HEK293 (cell line): Measurements from ENCODE around the gene FBXL4.

Experiments
- CTCF ChIA-PET: fragments of 350-600 bp; formaldehyde crosslinking; extraction: SDS; loops from one replicate; lab custom pipeline; 2021; ENCODE audit warnings: antibody characterized with exemption; lab: Yijun Ruan, JAX
- POLR2A ChIA-PET: fragments of 300-600 bp; formaldehyde crosslinking; extraction: SDS; loops from one replicate; lab custom pipeline; 2020; ENCODE audit warnings: antibody characterized with exemption, inconsistent platforms; lab: Yijun Ruan, JAX
- H3K27ac ChIP-seq: fragments of 200-500 bp; sonication (Bioruptor generic); 2 replicates; pipeline ENCODE4 v1.5.1; 2014; ENCODE audit warnings: low read depth, low read length, control low read depth, inconsistent platforms; ENCODE audit errors: extremely low read depth
- H3K36me3 ChIP-seq, 2 experiments: fragments of 200-500 bp in 1 of 2; sonication (Bioruptor generic) in 1 of 2; 1 replicate in 1 of 2; 2 replicates in 1 of 2; pipeline ENCODE4 v1.5.1; 2014 to 2017; ENCODE audit warnings: inconsistent platforms in 2 of 2, low read length in 2 of 2; ENCODE audit not compliant: control insufficient read depth in 2 of 2, insufficient read depth in 1 of 2
- H3K4me1 ChIP-seq: fragments of 200-500 bp; sonication (Bioruptor generic); 2 replicates; pipeline ENCODE4 v1.5.1; 2014; ENCODE audit warnings: mild to moderate bottlenecking, low read length, inconsistent platforms; ENCODE audit not compliant: control insufficient read depth, insufficient read depth
- H3K4me3 ChIP-seq: 2 replicates; pipeline ENCODE4 v1.5.1; 2011; ENCODE audit warnings: low read depth, mild to moderate bottlenecking, control low read depth, low read length, moderate library complexity
- H3K9me3 ChIP-seq: fragments of 200-500 bp; sonication (Bioruptor generic); 2 replicates; pipeline ENCODE4 v1.5.1; 2014; ENCODE audit warnings: low read depth, low read length, inconsistent platforms; ENCODE audit not compliant: control insufficient read depth, insufficient read depth
- YY2 ChIP-seq: fragments of 450-650 bp; formaldehyde crosslinking; IDR thresholded peaks from 2 replicates; pipeline ENCODE4 v1.5.1; 2016; ENCODE audit warnings: missing biosample characterization, missing genetic modification characterization
- ZNF133 ChIP-seq: fragments of 450-650 bp; formaldehyde crosslinking; IDR thresholded peaks from 2 replicates; pipeline ENCODE4 v1.5.1; 2016; ENCODE audit warnings: missing biosample characterization, missing genetic modification characterization
- ZNF202 ChIP-seq: fragments of 450-650 bp; formaldehyde crosslinking; IDR thresholded peaks from 2 replicates; pipeline ENCODE4 v1.5.1; 2016; ENCODE audit warnings: missing biosample characterization, missing genetic modification characterization, borderline replicate concordance
- ZNF223 ChIP-seq: fragments of 450-650 bp; formaldehyde crosslinking; IDR thresholded peaks from 2 replicates; pipeline ENCODE4 v1.5.1; 2016; ENCODE audit warnings: missing biosample characterization, missing genetic modification characterization
- ZNF280C ChIP-seq: fragments of 450-650 bp; formaldehyde crosslinking; IDR thresholded peaks from 2 replicates; pipeline ENCODE4 v1.5.1; 2016; ENCODE audit warnings: missing biosample characterization, missing genetic modification characterization
- ZNF404 ChIP-seq: fragments of 450-650 bp; formaldehyde crosslinking; IDR thresholded peaks from 2 replicates; pipeline ENCODE4 v1.5.1; 2017; ENCODE audit warnings: missing biosample characterization, missing genetic modification characterization
- ZNF624 ChIP-seq: fragments of 450-650 bp; formaldehyde crosslinking; IDR thresholded peaks from 2 replicates; pipeline ENCODE4 v1.5.1; 2017; ENCODE audit warnings: missing biosample characterization, missing genetic modification characterization
- ZNF626 ChIP-seq: fragments of 450-650 bp; sonication (Bioruptor Pico); formaldehyde crosslinking; IDR thresholded peaks from 2 replicates; pipeline ENCODE4 v1.5.1; 2018; ENCODE audit warnings: missing biosample characterization, missing genetic modification characterization, inconsistent platforms
- ZNF776 ChIP-seq: fragments of 450-650 bp; formaldehyde crosslinking; IDR thresholded peaks from 2 replicates; pipeline ENCODE4 v1.5.0; 2017; ENCODE audit warnings: missing biosample characterization, missing genetic modification characterization, borderline replicate concordance
- TF ChIP-seq, protein P1 (sequence below): fragments of 450-650 bp; IDR thresholded peaks from 2 replicates; pipeline ENCODE4 v1.5.1; 2018; ENCODE audit warnings: missing biosample characterization, mild to moderate bottlenecking, missing genetic modification characterization
- TF ChIP-seq, protein P2 (sequence below): fragments of 450-650 bp; formaldehyde crosslinking; IDR thresholded peaks from 2 replicates; pipeline ENCODE4 v1.5.1; 2016; ENCODE audit warnings: missing biosample characterization, missing genetic modification characterization

Gene FBXL4

GRCh38 chr6:98844244-98845210 lies 103.2 kb downstream of the FBXL4 start (continued):
- TF ChIP-seq ZNF280C (no peak), ZNF624 (tag by site-specific recombination) (no peak), ZNF133 (tag by site-specific recombination) (no peak), ZNF776 (no peak), ZNF404 (no peak)
- TF ChIP-seq, all 188 proteins: peak for 3

GRCh38 chr6:98843271-98844243 lies 104.2 kb downstream of the FBXL4 start:
- Histone ChIP-seq H3K9me3 (no peaks in the 10 kb centered on the region), H3K36me3 (peaks cover 0 to 15% of the 10 kb centered on the region in 2 experiments; a peak in 1 of 3 replicates), H3K27ac (no peak overlapping the region)
- CTCF ChIA-PET = interaction anchor here (0.7 to 1.9 kb wide), 4 partner anchors 74 to 419 kb away, joined by 3 to 6 read pairs (median 3); no protein-coding TSS in a partner anchor
- TF ChIP-seq ZNF626 (tag by site-specific recombination) (no peak), ZNF202 (tag by site-specific recombination) (peak; percentile 82; the same call in 1 of the 2 replicates)
- TF ChIP-seq, protein P1, sequence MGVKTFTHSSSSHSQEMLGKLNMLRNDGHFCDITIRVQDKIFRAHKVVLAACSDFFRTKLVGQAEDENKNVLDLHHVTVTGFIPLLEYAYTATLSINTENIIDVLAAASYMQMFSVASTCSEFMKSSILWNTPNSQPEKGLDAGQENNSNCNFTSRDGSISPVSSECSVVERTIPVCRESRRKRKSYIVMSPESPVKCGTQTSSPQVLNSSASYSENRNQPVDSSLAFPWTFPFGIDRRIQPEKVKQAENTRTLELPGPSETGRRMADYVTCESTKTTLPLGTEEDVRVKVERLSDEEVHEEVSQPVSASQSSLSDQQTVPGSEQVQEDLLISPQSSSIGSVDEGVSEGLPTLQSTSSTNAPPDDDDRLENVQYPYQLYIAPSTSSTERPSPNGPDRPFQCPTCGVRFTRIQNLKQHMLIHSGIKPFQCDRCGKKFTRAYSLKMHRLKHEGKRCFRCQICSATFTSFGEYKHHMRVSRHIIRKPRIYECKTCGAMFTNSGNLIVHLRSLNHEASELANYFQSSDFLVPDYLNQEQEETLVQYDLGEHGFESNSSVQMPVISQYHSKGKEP (tag by site-specific recombination) = 0 out of 2 replicates have a peak, but pooled peaks have one; percentile 25
- TF ChIP-seq, all 188 proteins: peak for 2
- POLR2A ChIA-PET = no interaction called here
- Histone ChIP-seq H3K4me3 (no peak overlapping the region), H3K4me1 (peaks cover 3% of the 10 kb centered on the region)

GRCh38 chr6:98842342-98843180 lies 105.2 kb downstream of the FBXL4 start:
- CTCF ChIA-PET = interaction anchor here (0.7 to 1.9 kb wide), 3 partner anchors 73 to 143 kb away, joined by 3 to 6 read pairs (median 3); no protein-coding TSS in a partner anchor
- Histone ChIP-seq H3K27ac (no peak overlapping the region), H3K4me3 (no peak overlapping the region), H3K36me3 (peaks cover 0 to 15% of the 10 kb centered on the region in 2 experiments; a peak in 1 of 3 replicates), H3K4me1 (peaks cover 3% of the 10 kb centered on the region), H3K9me3 (no peaks in the 10 kb centered on the region)
- POLR2A ChIA-PET = no interaction called here
- TF ChIP-seq YY2 (tag by site-specific recombination) = no peak
- no peak for TF ChIP-seq ZNF223 (tag by site-specific recombination)
- TF ChIP-seq, protein P2, sequence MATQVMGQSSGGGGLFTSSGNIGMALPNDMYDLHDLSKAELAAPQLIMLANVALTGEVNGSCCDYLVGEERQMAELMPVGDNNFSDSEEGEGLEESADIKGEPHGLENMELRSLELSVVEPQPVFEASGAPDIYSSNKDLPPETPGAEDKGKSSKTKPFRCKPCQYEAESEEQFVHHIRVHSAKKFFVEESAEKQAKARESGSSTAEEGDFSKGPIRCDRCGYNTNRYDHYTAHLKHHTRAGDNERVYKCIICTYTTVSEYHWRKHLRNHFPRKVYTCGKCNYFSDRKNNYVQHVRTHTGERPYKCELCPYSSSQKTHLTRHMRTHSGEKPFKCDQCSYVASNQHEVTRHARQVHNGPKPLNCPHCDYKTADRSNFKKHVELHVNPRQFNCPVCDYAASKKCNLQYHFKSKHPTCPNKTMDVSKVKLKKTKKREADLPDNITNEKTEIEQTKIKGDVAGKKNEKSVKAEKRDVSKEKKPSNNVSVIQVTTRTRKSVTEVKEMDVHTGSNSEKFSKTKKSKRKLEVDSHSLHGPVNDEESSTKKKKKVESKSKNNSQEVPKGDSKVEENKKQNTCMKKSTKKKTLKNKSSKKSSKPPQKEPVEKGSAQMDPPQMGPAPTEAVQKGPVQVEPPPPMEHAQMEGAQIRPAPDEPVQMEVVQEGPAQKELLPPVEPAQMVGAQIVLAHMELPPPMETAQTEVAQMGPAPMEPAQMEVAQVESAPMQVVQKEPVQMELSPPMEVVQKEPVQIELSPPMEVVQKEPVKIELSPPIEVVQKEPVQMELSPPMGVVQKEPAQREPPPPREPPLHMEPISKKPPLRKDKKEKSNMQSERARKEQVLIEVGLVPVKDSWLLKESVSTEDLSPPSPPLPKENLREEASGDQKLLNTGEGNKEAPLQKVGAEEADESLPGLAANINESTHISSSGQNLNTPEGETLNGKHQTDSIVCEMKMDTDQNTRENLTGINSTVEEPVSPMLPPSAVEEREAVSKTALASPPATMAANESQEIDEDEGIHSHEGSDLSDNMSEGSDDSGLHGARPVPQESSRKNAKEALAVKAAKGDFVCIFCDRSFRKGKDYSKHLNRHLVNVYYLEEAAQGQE (tag by site-specific recombination) = no peak
